Neural progenitor cell (in vitro differentiated cells): ENCODE data around the gene FAM118A.

Experiments
- CTCF ChIP-seq: fragments of 200-600 bp; sonication (generic); IDR thresholded peaks from 2 replicates; pipeline ENCODE4 v1.5.1; 2017; ENCODE audit warnings: antibody characterized with exemption, mild to moderate bottlenecking
- EZH2 ChIP-seq: fragments of 200-600 bp; sonication (generic); IDR thresholded peaks from 2 replicates; pipeline ENCODE4 v1.6.1; 2017; ENCODE audit warnings: antibody characterized with exemption, mild to moderate bottlenecking, moderate library complexity

GRCh38 chr22:45331486-45331885 is 21.8 kb downstream of the FAM118A start:
- TF ChIP-seq CTCF (no peak), EZH2 (no peak)
